BJ (cell line): Measurements from ENCODE around the gene NUTM2F. TPM values are rescaled to one million over a fixed set of nuclear protein-coding genes. Genes with fewer than 3 reads are reported as not detected.

ENCODE experiments used
- CTCF ChIA-PET: fragments of 350-600 bp; formaldehyde crosslinking; extraction: SDS; loops from one replicate; lab custom pipeline; 2021; ENCODE audit warnings: antibody characterized with exemption, inconsistent platforms; lab: Yijun Ruan, JAX
- POLR2A ChIA-PET: fragments of 300-600 bp; sonication (Branson Sonifier 250); formaldehyde crosslinking; extraction: SDS; loops from one replicate; lab custom pipeline; 2021; ENCODE audit warnings: antibody characterized with exemption; lab: Charles Lee
- DNase-seq: peaks from one replicate; pipeline ENCODE4 v3.0.0-alpha.2; 2011; ENCODE audit warnings: low read depth
- H3K27me3 ChIP-seq: 2 replicates; pipeline ENCODE4 v1.6.0; 2011; ENCODE audit warnings: low read length; ENCODE audit not compliant: control insufficient read depth, insufficient read depth
- H3K36me3 ChIP-seq: 2 replicates; pipeline ENCODE4 v1.5.1; 2011; ENCODE audit warnings: low read length; ENCODE audit not compliant: control insufficient read depth, insufficient read depth
- H3K4me3 ChIP-seq: 2 replicates; pipeline ENCODE4 v1.5.1; 2011; ENCODE audit warnings: low read depth, mild to moderate bottlenecking, control low read depth, low read length
- polyA plus RNA-seq: library from polyadenylated mRNA; depleted of rRNA; stranded (reverse); fragments of >200 nt; gene quantifications from 2 replicates; pipeline ENCODE4 v1.2.3, GENCODE V29; 2011
- TF ChIP-seq, protein P1 (sequence below): IDR thresholded peaks from 2 replicates; pipeline ENCODE4 v1.5.1; 2011; ENCODE audit warnings: low read depth, mild to moderate bottlenecking, control low read depth, inconsistent platforms, low read length, moderate library complexity; ENCODE audit not compliant: insufficient read depth

Gene NUTM2F
- polyA plus RNA-seq, 1 experiment: not detected

DNA sequence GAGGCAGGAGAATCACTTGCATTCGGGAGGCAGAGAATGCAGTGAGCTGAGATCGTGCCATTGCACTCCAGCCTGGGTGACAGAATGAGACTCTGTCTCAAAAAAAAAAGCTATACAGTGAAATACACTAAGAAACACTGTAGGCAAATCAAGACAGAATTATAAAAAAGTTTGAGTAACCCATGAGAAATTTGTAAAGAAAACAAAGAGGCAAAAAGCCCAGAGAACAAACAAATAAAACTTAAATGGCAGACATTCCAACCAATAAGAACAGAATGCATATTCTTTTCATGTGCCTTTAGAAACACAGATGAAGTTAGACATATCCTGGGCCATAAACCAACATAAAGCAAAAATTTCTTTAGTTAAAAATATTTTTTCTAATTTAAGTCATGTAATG, 38.8 kb downstream of the NUTM2F start:
- TF ChIP-seq, protein P1, sequence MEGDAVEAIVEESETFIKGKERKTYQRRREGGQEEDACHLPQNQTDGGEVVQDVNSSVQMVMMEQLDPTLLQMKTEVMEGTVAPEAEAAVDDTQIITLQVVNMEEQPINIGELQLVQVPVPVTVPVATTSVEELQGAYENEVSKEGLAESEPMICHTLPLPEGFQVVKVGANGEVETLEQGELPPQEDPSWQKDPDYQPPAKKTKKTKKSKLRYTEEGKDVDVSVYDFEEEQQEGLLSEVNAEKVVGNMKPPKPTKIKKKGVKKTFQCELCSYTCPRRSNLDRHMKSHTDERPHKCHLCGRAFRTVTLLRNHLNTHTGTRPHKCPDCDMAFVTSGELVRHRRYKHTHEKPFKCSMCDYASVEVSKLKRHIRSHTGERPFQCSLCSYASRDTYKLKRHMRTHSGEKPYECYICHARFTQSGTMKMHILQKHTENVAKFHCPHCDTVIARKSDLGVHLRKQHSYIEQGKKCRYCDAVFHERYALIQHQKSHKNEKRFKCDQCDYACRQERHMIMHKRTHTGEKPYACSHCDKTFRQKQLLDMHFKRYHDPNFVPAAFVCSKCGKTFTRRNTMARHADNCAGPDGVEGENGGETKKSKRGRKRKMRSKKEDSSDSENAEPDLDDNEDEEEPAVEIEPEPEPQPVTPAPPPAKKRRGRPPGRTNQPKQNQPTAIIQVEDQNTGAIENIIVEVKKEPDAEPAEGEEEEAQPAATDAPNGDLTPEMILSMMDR: no peak
- peak; percentile 15 for DNase-seq
- Histone ChIP-seq H3K4me3 (no peak overlapping the region), H3K27me3 (no peaks in the 10 kb centered on the region), H3K36me3 (peaks cover 3% of the 10 kb centered on the region; the same call in 1 of the 2 replicates)
- CTCF ChIA-PET: no interaction called here
- POLR2A ChIA-PET: interaction anchor here (0.5 kb wide), 1 partner anchor 22 kb away, joined by 4 read pairs; no protein-coding TSS in a partner anchor

- TF ChIP-seq, protein P1: no peak
- ChIA-PET POLR2A (no interaction called here), CTCF (interaction anchor here (0.6 kb wide), 1 partner anchor 10 kb away, joined by 3 read pairs; no protein-coding TSS in a partner anchor)
- no peak for DNase-seq
- H3K4me3 ChIP-seq: no peak overlapping the region
- peaks cover 2% of the 10 kb centered on the region; the same call in 1 of the 2 replicates for H3K36me3 ChIP-seq
- H3K27me3 ChIP-seq: no peaks in the 10 kb centered on the region
These were observed 40.4 kb downstream of the NUTM2F start for GRCh38 chr9:94287877-94288513.

GRCh38 chr9:94286116-94286515, 42.3 kb downstream of the NUTM2F start:
- H3K36me3 ChIP-seq: no peaks in the 10 kb centered on the region
- H3K27me3 ChIP-seq: no peaks in the 10 kb centered on the region
- H3K4me3 ChIP-seq: no peak overlapping the region
- ChIA-PET POLR2A (no interaction called here), CTCF (interaction anchor here (0.6 kb wide), 1 partner anchor 157 kb away, joined by 3 read pairs; no protein-coding TSS in a partner anchor)
- no peak for DNase-seq
- TF ChIP-seq, protein P1: no peak

DNA sequence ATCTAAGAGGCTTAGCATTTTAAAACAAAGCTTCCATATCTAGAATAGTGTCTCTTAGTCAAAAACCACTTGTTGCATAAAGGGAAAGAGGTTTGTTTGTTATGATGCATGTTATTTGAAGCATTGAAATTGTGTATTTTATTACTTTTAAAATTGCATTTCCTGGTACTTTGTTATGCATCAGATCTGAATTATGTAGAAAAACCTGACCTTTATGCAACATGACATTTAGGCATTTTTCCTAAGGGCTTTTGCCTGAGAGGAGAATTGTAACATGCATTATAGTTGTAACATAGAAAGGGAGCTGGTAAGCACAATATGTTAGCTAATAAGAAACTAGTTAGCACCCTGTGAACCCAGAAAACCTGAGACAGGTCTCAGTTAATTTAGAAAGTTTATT, 47.3 kb downstream of the NUTM2F start:
- H3K36me3 ChIP-seq: no peaks in the 10 kb centered on the region
- no peak overlapping the region for H3K4me3 ChIP-seq
- POLR2A ChIA-PET: no interaction called here

GRCh38 chr9:94280409-94280989, 47.9 kb downstream of the NUTM2F start:
- no peak overlapping the region for H3K4me3 ChIP-seq
- TF ChIP-seq, protein P1: no peak
- no peak for DNase-seq
- CTCF ChIA-PET: no interaction called here
- H3K36me3 ChIP-seq: no peaks in the 10 kb centered on the region
- POLR2A ChIA-PET: no interaction called here
- no peaks in the 10 kb centered on the region for H3K27me3 ChIP-seq

More for the DNA sequence above, 47.3 kb downstream of the NUTM2F start:
- TF ChIP-seq, protein P1: no peak
- DNase-seq: no peak
- no peaks in the 10 kb centered on the region for H3K27me3 ChIP-seq
- CTCF ChIA-PET: no interaction called here
